Right lung (tissue), 5 donors: ENCODE data around the gene ANKRD39. TPM values are rescaled to one million over a fixed set of nuclear protein-coding genes. Genes with fewer than 3 reads are reported as not detected.

Experiments
- DNase-seq, 2 donors: peaks; one replicate each; pipeline ENCODE4 v3.0.0-alpha.2; 2013
- polyA plus RNA-seq, 5 donors: library from polyadenylated mRNA; unstranded; fragments of 120-200 nt; gene quantifications; one replicate each; pipeline versions ENCODE4 v1.2.1 to v1.2.3, GENCODE V29; 2013; ENCODE audit warnings: inconsistent platforms in 1 of 5, low replicate concordance in 1 of 5; ENCODE audit not compliant: insufficient read length in 5 of 5, insufficient read depth in 1 of 5

The ANKRD39 gene
- polyA plus RNA-seq, 5 donors = 7.6 to 10.4 (median 9.8) TPM

DNA sequence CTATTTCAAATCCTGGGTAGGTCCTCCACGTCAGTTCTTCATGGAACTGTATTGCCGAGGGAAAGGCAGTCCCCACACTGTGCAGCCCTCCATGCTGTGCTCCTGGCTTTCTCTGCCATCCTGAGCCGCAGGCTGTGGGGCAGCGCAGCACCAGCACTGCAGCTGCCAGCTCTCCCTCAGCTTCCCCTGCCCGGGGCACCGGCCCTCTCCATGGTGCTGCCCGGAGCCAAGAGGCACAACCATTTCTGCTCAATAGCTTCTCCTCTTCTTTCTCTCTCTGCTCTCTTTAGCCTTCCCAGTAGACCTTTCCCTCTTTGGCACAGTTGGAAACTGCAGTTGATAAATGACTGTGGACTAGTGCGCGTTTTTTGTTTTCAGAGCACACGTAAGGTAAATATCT lies 26.1 kb downstream of the ANKRD39 start:
- no peak for DNase-seq

DNA sequence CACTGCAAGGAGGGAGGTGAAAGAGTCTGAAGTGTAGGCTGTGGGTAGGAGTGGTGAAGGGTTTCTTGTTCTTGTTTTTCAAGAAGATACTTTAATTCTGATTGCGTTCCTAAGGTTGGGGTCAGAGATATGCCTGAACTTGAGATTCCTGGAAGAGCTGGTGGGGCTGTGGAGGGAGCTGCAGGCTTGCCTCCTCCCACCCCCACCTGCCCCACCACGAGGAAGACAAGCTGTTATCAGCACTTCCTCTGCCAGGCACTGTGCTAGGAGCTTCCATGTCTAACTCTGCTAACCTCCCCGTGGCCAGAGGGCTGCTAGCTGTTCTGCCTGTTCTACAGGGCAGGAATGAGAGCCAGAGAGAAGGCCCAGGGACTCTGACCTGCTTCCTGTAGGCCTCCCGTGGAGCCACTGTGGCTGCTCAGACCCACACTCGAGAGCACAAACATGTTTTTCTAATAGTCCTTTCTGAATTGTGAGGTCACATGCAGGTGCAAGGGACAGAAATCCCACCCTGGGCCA lies 27.7 kb downstream of the ANKRD39 start:
- no peak for DNase-seq

DNA sequence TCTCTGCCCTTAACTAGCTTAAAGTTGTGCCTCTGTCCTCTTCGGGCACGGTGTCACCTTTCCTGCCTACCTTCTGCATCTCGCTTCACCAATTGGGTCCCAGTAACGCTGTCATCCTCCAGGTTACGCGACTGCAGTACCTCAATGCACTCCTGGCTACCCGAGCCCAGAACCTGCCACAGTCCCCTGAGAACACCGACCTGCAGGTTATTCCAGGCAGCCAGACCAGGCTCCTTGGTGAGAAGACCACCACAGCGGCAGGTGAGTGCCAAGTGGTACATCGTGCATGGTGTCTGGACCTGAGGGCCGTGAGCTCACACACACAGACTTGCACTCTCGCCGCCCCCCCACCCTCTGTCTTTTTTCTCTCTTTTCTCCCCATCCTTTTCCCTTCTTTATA lies 28.9 kb downstream of the ANKRD39 start:
- no peak for DNase-seq

DNA sequence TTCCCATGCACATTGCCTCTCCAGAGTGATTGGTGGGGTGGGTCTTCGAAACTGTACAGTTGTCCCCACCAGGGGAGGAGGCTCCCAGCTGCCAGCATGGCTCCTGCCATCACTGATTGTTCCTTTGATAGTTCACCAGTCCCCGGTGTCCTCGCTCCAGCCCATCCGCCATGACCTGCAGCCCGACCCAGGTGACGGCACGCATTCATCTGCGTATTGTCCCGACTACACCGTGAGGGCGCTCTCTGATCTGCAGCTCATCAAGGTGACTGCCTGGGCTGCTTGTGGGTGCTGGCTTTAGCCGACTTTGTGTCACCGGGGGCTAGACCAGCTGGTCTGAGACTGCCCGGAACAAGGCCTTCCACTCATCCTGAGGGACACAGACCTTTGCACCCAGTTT lies 29.4 kb downstream of the ANKRD39 start:
- no peak for DNase-seq

DNA sequence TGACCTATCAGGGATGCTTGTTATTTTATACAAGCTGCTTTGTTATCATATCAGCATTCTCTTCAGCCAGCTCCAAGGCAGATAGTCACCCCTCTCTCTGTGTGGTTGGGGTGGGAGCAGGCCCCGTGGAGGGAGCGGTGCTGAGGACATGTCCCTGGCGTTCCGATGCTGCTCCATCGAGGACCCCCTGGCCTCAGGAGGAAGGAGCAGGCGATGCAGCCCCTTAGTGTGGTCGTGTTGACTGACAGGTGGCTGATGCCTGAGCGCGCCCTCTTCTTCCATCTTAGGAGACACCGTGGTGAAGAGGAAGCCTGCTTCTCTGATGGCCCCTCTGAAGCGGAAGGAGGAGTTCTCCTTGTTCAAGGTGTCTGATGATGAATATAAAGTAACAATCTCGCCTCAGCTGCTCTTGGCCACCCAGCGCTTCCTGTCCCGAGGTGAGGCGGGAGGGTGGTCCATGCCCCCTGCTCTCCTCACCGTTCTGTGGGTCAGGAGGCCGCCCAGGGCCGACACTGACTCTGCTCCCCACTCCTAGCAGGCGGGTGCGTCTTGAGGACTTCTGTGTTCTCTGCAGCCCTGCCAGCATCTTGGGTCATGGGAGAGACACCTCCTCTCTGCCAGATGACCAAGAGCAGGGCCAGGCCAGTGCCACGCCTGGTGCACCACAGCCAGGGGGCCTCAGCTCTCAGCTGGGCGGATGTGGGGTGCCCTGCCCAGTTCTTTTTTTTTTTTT lies 31.1 kb downstream of the ANKRD39 start:
- no peak for DNase-seq

DNA sequence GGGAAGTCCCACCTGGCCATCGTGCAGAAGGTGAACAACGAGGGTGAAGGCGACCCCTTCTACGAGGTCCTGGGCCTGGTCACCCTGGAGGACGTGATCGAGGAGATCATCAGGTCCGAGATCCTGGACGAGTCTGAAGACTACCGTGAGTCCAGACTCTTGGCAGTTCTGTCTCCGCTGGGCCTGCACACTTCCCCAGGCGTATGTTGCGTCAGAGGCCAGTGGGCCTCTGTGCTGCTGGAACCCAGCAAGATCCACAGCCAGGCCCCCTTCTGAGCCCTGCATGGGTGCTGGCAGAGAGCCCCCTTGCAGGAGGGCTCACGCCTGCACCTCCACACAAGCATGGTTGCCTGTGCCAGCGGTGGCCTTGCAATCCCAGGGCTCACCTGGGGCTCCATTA lies 32.8 kb downstream of the ANKRD39 start:
- DNase-seq = no peak

DNA sequence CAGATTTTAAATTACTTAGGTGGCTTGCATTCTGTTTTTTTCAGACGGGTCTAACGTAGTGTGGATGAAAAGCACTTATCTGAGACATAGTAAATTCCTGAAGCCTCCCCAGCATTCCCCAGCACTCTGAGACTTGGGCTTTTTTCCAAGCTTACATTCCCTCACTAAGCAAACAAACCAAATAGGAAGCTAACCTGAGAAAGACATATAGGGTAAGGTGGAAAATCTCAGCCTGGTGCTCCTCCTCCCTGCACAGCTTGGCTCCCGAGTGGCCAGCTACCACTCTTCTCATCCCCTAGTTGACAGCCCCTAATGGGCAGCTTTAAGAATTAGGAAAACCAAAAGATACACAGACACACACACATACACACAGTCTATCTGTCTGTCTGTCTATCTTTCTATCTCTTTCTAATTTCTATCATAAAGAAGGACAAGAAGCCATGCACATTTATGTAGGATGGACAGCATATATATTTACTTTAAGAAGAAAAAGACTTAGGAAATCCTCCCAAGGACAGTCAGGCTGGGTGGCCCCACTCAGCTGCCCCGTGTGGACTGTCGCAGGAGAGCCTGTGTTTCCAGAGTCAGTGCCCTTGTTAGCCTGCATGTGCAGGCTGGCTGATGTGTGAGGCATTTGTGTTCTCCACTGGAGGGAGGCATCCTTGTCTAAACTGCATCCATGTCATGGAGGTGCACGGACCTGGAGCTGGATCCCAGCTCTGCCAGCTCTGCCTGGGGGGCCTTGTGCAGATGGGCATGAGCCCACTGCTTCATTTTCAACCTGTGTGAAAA lies 33.5 kb downstream of the ANKRD39 start:
- no peak for DNase-seq

DNA sequence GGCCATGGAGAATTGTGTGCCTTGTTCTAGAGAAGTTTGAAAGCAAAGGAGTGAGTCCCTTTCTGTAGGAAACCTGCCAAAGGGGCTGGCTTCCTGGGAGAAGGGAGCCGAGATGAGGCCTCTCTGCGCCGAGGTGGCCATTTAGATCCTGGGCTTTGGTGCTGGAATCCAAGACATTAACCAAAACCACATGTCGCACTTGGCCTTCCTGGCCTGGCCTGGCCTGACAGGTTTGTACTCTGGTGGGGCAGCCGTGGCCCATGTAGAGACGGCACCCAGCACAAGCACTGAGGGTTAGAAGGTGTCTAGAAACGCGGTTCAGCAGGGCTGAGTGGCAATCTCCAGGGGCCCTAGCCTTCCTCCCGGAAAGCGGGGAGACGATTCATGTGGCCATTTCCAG lies 34.6 kb downstream of the ANKRD39 start:
- DNase-seq = no peak

DNA sequence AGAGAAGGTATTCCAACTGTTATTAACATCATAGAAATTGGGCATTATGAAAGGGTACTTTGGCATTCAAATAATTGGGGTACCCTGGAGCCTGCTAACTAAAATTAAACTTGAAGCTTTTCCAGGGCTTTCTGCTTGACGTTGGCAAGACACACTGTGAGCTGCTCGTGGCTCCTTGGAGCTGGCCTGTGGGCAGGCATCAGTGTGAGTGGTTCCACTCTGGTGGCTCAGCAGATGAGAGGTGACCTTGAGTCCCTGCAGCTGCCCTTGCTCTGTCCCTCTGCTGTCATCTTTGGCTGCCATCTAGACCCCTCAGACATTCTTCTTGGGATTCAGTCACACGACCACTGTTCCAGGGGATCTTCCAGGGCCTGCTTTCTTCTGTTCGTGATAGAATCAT lies 35.0 kb downstream of the ANKRD39 start:
- no peak for DNase-seq

DNA sequence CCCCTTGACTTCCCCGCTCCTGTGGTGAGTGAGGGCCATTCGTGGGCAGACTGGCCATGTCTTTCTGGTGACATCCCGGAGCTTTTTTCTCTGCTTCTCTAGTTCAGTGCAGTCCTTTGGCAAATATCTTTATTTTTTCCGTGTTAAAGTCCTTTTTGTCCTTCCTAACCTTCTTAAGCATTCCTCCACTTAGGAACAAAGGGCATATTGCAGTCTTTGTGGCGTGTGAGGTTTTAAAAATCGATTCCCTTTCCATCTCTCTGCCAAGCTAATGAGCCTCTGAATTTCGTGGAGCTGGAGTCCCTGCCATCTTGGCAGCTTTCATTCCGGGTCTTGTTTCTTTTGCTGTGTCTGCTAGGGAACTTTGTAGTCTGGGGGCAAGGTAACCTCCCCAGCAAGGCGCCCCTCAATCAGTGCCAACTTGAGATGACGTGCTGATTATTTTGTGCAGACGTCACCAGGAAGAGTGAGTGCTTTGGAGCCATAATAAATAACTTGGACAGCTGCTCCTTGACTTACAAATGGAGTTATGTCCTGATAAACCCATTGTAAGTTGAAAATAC lies 36.6 kb downstream of the ANKRD39 start:
- DNase-seq = no peak

DNA sequence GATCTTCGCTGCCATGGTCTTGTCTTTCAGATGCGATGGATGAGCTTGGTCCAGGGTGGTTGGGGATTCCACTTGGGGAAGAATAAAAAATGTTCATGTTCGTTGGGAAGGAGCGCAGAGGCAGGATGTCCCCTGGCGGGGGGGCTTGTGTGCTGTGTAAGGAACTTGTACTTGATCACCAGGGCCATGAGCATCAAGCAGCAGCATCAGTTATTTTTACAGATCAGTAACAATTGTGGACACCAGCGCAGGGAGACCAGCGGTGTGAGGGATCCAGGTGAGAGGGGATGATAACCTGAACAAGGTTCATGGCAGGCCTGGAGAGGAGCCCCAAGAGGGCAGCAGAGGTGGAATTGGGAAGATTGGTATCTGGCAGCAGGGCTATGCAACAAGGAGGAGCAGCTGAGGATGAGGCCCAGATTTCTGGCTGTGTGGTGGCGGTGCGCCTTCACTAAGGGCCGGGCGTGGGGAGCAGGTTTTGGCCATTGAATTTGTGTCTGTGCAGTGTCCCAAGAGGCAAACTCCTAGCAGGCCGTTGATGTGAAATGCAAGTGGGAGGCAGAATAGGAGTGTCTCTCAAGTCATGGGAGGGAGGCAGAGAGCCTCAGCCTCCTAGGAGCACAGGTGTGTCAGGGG lies 37.8 kb downstream of the ANKRD39 start:
- no peak for DNase-seq

DNA sequence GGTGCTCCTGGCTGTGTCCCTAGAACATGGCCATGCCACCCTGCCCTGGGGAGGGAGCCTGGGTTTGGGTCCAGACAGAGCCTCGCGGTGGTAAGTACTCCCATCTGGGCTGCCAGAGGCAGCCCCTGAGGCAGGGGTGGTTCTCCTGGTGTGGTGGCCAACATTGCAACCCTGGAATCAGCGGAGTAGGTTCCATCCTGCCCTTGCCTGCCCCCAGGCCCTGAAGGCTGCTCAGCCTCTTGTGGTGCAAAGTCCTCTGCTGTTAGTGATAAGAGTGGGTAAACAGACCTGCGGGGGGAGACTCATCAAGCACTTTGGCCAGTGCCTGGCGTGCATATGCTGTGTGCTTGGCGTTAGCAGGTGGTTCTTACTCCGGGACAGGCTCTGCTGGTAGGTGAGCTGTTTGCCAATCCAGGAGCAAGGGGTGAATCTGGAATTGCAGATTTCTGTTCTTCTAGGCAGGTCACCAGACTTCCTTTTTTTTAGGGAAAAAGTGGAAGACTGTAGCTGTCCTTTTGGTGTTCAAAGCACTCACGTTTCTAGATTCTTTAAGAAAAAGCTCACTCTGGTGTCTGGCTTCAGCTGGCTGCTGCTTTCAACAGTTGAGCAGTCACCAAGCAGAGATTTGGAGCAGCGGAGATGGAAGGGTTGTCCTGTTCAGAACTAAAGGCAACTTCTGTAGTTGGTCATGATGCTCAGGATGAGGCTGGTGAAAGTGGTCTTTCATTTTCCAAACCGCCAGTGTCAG lies 38.5 kb downstream of the ANKRD39 start:
- no peak for DNase-seq

DNA sequence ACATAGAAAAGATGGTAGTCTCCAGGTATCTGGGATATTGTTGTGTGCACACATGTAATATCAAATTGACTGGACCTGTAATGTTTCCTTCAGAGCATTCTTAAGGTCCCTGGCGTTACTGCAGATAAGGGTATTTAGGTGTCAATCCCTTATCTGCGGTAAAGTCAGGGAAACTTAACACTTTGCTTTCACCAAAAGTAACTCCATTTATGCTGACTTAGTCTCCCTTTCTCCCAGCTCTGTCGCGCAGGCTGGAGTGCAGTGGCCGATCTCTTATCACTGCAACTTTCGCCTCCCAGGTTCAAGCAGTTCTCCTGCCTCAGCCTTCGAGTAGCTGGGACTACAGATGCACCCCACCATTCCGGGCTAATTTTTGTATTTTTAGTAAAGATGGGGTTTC lies 39.9 kb downstream of the ANKRD39 start:
- DNase-seq = no peak

DNA sequence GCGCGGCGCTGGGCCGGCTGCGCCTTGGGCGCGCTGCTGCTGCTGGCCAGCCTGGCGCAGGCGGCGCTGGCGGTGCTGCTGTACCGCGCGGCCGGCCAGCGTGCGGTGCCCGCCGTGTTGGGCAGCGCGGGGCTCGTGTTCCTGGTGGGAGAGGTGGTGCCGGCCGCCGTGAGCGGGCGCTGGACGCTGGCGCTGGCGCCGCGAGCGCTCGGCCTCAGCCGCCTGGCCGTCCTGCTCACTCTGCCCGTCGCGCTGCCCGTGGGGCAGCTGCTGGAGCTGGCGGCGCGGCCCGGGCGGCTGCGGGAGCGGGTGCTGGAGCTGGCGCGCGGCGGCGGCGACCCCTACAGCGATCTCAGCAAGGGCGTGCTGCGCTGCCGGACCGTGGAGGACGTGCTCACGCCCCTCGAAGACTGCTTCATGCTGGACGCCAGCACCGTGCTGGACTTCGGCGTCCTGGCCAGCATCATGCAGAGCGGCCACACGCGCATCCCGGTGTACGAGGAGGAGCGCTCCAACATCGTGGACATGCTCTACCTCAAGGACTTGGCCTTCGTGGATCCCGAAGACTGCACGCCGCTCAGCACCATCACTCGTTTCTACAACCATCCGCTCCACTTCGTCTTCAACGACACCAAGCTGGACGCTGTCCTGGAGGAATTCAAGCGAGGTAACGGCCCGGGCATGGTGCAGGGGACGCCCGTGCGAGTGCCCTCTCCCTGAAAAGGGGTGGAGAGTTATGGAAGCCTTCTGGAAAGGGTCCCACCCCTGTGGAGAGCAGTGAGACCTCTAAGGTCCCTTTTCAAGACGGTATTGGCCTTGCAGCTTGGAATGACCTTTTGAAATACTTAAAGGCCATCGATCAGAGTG lies 40.7 kb downstream of the ANKRD39 start:
- DNase-seq = no peak

DNA sequence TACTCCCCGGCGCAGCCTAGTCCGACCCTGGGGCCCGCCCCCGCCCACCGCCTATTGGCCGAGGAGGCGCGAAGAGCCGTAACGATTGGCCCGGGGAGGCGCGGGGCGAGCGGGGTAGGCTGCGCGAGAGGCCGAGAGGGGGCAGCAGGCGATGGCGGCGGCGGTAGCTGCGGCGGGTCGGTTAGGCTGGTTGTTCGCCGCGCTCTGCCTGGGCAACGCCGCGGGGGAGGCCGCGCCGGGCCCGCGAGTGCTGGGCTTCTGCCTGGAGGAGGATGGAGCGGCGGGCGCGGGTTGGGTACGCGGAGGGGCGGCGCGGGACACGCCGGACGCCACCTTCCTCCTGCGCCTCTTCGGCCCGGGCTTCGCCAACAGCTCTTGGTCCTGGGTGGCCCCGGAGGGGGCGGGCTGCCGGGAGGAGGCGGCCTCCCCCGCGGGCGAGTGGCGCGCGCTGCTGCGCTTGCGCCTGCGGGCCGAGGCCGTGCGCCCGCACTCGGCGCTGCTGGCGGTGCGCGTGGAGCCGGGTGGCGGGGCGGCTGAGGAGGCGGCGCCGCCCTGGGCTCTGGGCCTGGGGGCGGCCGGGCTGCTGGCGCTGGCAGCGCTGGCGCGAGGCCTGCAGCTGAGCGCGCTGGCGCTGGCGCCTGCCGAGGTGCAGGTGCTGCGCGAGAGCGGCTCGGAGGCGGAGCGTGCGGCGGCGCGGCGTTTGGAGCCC lies 41.5 kb downstream of the ANKRD39 start, which contains the start of gene CNNM3:
Gene CNNM3, plus strand, starts transcription at position 142 of the 709 bp plus-strand sequence. Its CDS starts 10 bp downstream, at position 152.
- DNase-seq = peak; percentile 91 to 93

DNA sequence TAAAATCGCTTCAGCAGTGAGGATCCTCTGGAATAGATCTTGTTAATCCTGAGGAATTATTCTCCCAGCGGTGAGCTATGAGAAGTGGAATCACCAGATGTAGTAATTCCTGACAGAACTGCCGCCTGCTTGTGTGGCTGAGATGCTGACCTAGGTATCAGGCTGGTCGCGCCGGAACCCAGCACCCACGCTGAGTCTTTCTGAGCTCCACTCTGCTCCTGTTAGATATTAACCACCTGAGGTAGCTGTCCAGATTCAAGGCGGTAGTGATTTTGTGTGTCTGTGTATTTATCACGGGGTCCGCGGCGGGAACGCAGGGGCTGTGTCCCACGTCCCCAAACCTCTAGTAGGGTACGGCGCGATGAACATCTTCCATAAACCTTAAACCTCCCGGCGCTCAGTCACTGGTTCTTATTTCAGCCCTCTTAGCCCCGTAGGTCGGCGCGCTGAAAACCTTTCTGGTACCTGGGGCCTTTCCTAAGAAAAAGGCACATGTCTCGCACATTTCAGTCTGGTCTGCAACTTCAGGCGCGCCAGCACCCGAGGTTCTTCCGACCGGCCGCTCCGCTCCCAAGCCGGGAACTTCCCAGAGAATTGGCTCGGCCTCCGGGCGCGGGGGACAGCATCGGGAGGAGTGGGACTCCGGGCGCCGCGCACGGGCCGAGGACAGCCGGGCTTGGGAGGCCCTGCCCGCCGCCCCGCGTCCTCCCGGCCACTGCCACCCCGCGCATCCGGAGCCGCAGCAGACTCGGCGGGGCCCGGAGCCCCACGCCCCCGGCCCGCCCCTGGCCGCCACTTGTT lies 42.3 kb downstream of the ANKRD39 start:
- DNase-seq = peak in 1 of 2 donors; percentile 43

DNA sequence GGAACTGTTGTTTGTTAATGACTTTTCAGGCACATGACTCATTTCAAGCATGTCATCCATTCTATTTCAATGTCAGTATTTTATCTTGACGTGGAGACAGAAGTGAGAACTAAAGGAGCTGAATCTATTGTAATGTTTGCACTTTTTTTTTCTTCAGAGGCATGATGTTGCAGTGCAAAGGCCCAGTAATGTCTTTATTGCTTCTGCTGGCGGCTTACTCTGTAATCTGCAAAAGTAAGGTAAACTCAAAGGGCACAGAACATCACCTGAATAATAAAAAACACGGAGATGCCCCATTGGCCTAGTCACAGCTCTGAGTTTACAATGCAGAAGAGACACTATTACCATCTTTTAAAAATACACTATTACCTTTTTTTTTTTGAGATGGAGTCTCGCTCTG lies 44.2 kb downstream of the ANKRD39 start:
- DNase-seq = no peak

DNA sequence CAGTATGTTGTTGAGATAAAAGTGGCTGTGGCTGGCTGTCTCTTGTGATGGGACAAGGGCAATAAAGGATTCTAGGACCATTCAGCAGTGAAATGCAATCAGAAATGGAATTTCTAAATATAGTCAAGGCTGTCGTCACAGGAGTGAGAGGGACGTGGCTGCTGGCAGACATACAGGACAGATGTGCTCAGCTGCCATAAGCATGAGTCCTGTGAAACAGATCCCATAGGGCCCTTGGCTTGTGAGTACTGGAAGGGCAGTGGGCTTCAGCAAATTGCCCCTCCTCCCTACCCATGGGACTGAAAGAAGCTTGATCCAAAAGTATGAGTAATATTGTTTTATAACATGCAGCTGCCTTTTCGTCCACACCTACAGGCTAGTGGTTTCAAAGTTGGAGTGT lies 45.9 kb downstream of the ANKRD39 start:
- peak; percentile 57 to 64 for DNase-seq

DNA sequence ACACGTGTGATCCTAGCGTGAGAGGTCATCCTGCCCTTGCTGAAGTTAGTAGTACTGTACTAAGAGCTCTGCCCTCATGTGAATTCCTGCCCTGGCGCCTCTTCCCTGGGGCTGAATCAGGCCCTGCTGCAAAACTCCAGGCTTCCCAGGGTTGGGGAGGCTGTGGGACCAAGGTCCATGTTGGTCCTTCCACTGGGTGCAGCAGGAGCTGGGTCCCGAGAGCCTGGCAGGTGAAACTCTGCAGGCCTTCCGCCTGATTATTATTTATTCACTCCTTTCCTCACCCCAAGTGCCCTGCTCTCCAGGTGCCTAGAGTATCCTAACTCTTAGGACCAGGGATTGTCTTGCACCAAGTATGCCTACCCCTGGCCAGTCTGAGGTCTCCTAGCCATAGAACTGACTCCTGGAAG lies 47.0 kb downstream of the ANKRD39 start:
- DNase-seq = no peak
